Neural cell (in vitro differentiated cells): ENCODE results near the gene NXPH3. TPM values are rescaled to one million over a fixed set of nuclear protein-coding genes. Genes with fewer than 3 reads are reported as not detected.

ENCODE experiments used
- polyA plus RNA-seq: library from polyadenylated mRNA; depleted of rRNA; stranded (reverse); fragments of >200 nt; gene quantifications from 2 replicates; pipeline ENCODE4 v1.2.3, GENCODE V29; 2014

Gene NXPH3
- polyA plus RNA-seq, 1 donor from 2014 or later = 2.4 TPM

Other genes starting within 250 kb of the NXPH3 start
- 16.8 and 26.7 TPM in 2 replicates for gene ZNF652, start 213.6 kb upstream of the NXPH3 start, polyA plus RNA-seq
- gene PHB1, start 161.0 kb upstream of the NXPH3 start, polyA plus RNA-seq = 87.8 and 99.0 TPM in 2 replicates
- 3.6 and 6.7 TPM in 2 replicates for gene NGFR, start 80.6 kb upstream of the NXPH3 start, polyA plus RNA-seq
- 71.9 and 80.9 TPM in 2 replicates for gene SPOP, start 102.2 kb downstream of the NXPH3 start, polyA plus RNA-seq
- gene SLC35B1, start 132.1 kb downstream of the NXPH3 start, polyA plus RNA-seq = 120 and 124 TPM in 2 replicates
- gene FAM117A, start 188.3 kb downstream of the NXPH3 start, polyA plus RNA-seq = 2.3 and 3.7 TPM in 2 replicates
- gene KAT7, start 212.8 kb downstream of the NXPH3 start, polyA plus RNA-seq = 25.9 and 31.0 TPM in 2 replicates